KMS-11 (cell line): ENCODE measurements around the gene MAGI3.

ENCODE experiments used
- H2AFZ ChIP-seq: fragments of 200-600 bp; sonication (generic); 2 replicates; pipeline ENCODE4 v1.6.1; 2016; ENCODE audit warnings: antibody characterized with exemption, mixed run types, low read depth
- H3K27ac ChIP-seq: fragments of 200-600 bp; sonication (generic); 2 replicates; pipeline ENCODE4 v1.6.1; 2016; ENCODE audit warnings: mild to moderate bottlenecking, mixed run types
- H3K27me3 ChIP-seq: fragments of 200-600 bp; sonication (generic); 2 replicates; pipeline ENCODE4 v1.6.1; 2017; ENCODE audit warnings: mild to moderate bottlenecking, low read depth, mixed run types, moderate library complexity; ENCODE audit not compliant: insufficient read depth
- H3K36me3 ChIP-seq: fragments of 200-600 bp; sonication (generic); 2 replicates; pipeline ENCODE4 v1.6.1; 2017; ENCODE audit warnings: mild to moderate bottlenecking, mixed run types; ENCODE audit not compliant: insufficient read depth
- H3K4me1 ChIP-seq: fragments of 200-600 bp; sonication (generic); 2 replicates; pipeline ENCODE4 v1.6.1; 2016; ENCODE audit warnings: mild to moderate bottlenecking, low read depth, mixed run types; ENCODE audit not compliant: poor library complexity, severe bottlenecking
- H3K4me2 ChIP-seq: fragments of 200-600 bp; sonication (generic); 2 replicates; pipeline ENCODE4 v1.7.0; 2016; ENCODE audit warnings: mild to moderate bottlenecking, mixed run types
- H3K4me3 ChIP-seq: fragments of 200-600 bp; sonication (generic); IDR thresholded peaks from 2 replicates; pipeline ENCODE4 v1.6.1; 2017; ENCODE audit warnings: low read depth, low read length, mixed read lengths; ENCODE audit not compliant: insufficient read depth
- H3K79me2 ChIP-seq: fragments of 200-600 bp; sonication (generic); 2 replicates; pipeline ENCODE4 v1.6.1; 2016; ENCODE audit warnings: low read depth, mixed run types; ENCODE audit not compliant: insufficient read depth
- H3K9ac ChIP-seq: fragments of 200-600 bp; sonication (generic); 2 replicates; pipeline ENCODE4 v1.6.1; 2016; ENCODE audit warnings: mild to moderate bottlenecking, mixed run types
- H4K20me1 ChIP-seq: fragments of 200-600 bp; sonication (generic); 2 replicates; pipeline ENCODE4 v1.6.1; 2016; ENCODE audit warnings: mild to moderate bottlenecking, mixed run types; ENCODE audit not compliant: insufficient read depth
- TF ChIP-seq, protein P1 (sequence below): fragments of 200-600 bp; sonication (generic); conservative IDR thresholded peaks from 2 replicates; pipeline ENCODE4 v1.6.1; 2017; ENCODE audit warnings: low read depth, mild to moderate bottlenecking, antibody characterized with exemption, low read length, moderate library complexity, mixed read lengths

Gene MAGI3

GRCh38 chr1:113610372-113610771 lies 220.1 kb downstream of the MAGI3 start:
- Histone ChIP-seq H3K4me1 (no peaks in the 10 kb centered on the region), H3K9ac (no peak overlapping the region), H3K27me3 (no peaks in the 10 kb centered on the region), H3K79me2 (no peaks in the 10 kb centered on the region), H3K4me2 (no peak overlapping the region), H4K20me1 (no peaks in the 10 kb centered on the region), H3K27ac (no peak overlapping the region), H2AFZ (no peak overlapping the region), H3K4me3 (no peak overlapping the region), H3K36me3 (no peaks in the 10 kb centered on the region)
- TF ChIP-seq, protein P1, sequence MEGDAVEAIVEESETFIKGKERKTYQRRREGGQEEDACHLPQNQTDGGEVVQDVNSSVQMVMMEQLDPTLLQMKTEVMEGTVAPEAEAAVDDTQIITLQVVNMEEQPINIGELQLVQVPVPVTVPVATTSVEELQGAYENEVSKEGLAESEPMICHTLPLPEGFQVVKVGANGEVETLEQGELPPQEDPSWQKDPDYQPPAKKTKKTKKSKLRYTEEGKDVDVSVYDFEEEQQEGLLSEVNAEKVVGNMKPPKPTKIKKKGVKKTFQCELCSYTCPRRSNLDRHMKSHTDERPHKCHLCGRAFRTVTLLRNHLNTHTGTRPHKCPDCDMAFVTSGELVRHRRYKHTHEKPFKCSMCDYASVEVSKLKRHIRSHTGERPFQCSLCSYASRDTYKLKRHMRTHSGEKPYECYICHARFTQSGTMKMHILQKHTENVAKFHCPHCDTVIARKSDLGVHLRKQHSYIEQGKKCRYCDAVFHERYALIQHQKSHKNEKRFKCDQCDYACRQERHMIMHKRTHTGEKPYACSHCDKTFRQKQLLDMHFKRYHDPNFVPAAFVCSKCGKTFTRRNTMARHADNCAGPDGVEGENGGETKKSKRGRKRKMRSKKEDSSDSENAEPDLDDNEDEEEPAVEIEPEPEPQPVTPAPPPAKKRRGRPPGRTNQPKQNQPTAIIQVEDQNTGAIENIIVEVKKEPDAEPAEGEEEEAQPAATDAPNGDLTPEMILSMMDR: no peak

- Histone ChIP-seq H3K4me3 (no peak overlapping the region), H2AFZ (no peak overlapping the region), H3K4me2 (no peak overlapping the region), H4K20me1 (no peaks in the 10 kb centered on the region), H3K9ac (no peak overlapping the region), H3K27me3 (no peaks in the 10 kb centered on the region), H3K79me2 (no peaks in the 10 kb centered on the region), H3K27ac (no peak overlapping the region), H3K36me3 (no peaks in the 10 kb centered on the region), H3K4me1 (no peaks in the 10 kb centered on the region)
- TF ChIP-seq, protein P1: no peak
Measured at GRCh38 chr1:113615425-113615824, 225.1 kb downstream of the MAGI3 start.

- Histone ChIP-seq H3K27ac (no peak overlapping the region), H3K4me1 (no peaks in the 10 kb centered on the region), H3K9ac (no peak overlapping the region), H3K4me3 (no peak overlapping the region), H3K27me3 (no peaks in the 10 kb centered on the region), H3K4me2 (no peak overlapping the region), H2AFZ (no peak overlapping the region), H3K36me3 (no peaks in the 10 kb centered on the region), H3K79me2 (no peaks in the 10 kb centered on the region), H4K20me1 (no peaks in the 10 kb centered on the region)
- TF ChIP-seq, protein P1: no peak
Measured at GRCh38 chr1:113616156-113616555, 225.8 kb downstream of the MAGI3 start.

GRCh38 chr1:113617438-113618141 lies 227.3 kb downstream of the MAGI3 start:
- Histone ChIP-seq H3K27ac (no peak overlapping the region), H3K4me1 (no peaks in the 10 kb centered on the region), H3K4me3 (no peak overlapping the region), H4K20me1 (no peaks in the 10 kb centered on the region), H2AFZ (no peak overlapping the region), H3K27me3 (no peaks in the 10 kb centered on the region), H3K4me2 (no peak overlapping the region), H3K79me2 (no peaks in the 10 kb centered on the region), H3K36me3 (no peaks in the 10 kb centered on the region), H3K9ac (no peak overlapping the region)
- TF ChIP-seq, protein P1: no peak
